ENCODE results near the gene KATNB1. TPM values are rescaled to one million over a fixed set of nuclear protein-coding genes. Genes with fewer than 3 reads are reported as not detected.
A peak's percentile ranks its signal among the peaks of the same experiment; 100 is the strongest.

The KATNB1 gene
- total RNA-seq, 3 donors from 2014 or later (not counting 1 experiment from before 2014, with no cell fraction given), result 23.6 to 34.3 (median 29.7) TPM

DNA sequence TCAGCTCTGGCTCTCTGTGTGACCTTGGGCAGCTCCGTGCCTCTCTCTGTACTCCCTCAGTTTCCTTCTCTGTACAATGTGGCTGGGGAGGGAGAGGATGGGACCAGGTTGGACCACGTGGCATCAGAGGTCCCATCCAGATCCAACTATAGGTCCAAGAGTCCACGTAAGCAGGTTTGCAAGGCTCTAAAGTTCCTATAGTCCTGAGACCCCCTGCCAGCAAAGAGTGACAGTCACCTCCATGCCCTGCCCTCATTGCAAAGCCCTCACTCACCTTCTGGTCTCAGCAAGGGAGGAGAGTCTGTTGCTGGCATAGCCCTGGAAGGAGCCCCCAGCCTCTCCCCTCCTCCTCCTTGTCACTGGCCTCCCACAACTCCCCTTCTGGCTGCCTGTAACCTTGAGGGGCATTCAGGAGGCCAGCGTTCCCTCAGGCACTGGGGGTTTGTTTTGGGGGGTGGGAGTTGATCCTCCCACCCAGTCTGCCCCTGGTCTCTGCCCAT lies 47.0 kb upstream of the KATNB1 start:
- Mint-ChIP-seq H3K4me1 (peaks cover 20% of the 10 kb centered on the region in 2 donors), H3K36me3 (no peaks in the 10 kb centered on the region), H3K27me3 (ENCODE audit: low read depth in 2 of 2) (no peaks in the 10 kb centered on the region), H3K27ac (peak overlapping the region; percentile 76 to 84), H3K4me3 (no peak overlapping the region), H3K9me3 (no peaks in the 10 kb centered on the region)
- Histone ChIP-seq H3K4me1 (ENCODE audit: control insufficient read depth, insufficient read depth, low read length) (peaks cover 25% of the 10 kb centered on the region), H3K27ac (ENCODE audit: low read length) (no peak overlapping the region), H3K4me3 (ENCODE audit: low read length) (no peak overlapping the region), H3K27me3 (ENCODE audit: control insufficient read depth, insufficient read depth, low read length) (no peaks in the 10 kb centered on the region), H3K36me3 (ENCODE audit: control insufficient read depth, insufficient read depth, low read length) (no peaks in the 10 kb centered on the region), H3K9me3 (ENCODE audit: control insufficient read depth, insufficient read depth, low read length) (no peaks in the 10 kb centered on the region)
- DNase-seq (no peak), ATAC-seq (no peak)
- TF ChIP-seq, protein P1, sequence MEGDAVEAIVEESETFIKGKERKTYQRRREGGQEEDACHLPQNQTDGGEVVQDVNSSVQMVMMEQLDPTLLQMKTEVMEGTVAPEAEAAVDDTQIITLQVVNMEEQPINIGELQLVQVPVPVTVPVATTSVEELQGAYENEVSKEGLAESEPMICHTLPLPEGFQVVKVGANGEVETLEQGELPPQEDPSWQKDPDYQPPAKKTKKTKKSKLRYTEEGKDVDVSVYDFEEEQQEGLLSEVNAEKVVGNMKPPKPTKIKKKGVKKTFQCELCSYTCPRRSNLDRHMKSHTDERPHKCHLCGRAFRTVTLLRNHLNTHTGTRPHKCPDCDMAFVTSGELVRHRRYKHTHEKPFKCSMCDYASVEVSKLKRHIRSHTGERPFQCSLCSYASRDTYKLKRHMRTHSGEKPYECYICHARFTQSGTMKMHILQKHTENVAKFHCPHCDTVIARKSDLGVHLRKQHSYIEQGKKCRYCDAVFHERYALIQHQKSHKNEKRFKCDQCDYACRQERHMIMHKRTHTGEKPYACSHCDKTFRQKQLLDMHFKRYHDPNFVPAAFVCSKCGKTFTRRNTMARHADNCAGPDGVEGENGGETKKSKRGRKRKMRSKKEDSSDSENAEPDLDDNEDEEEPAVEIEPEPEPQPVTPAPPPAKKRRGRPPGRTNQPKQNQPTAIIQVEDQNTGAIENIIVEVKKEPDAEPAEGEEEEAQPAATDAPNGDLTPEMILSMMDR (IDR thresholded peaks at IDR 0.05), result no peak
- 83% methylated on average over 2 of the region's 4 CpGs for WGBS (ENCODE audit: insufficient coverage)
- intact Hi-C loops (cut with micrococcal nuclease), result no loop called here

DNA sequence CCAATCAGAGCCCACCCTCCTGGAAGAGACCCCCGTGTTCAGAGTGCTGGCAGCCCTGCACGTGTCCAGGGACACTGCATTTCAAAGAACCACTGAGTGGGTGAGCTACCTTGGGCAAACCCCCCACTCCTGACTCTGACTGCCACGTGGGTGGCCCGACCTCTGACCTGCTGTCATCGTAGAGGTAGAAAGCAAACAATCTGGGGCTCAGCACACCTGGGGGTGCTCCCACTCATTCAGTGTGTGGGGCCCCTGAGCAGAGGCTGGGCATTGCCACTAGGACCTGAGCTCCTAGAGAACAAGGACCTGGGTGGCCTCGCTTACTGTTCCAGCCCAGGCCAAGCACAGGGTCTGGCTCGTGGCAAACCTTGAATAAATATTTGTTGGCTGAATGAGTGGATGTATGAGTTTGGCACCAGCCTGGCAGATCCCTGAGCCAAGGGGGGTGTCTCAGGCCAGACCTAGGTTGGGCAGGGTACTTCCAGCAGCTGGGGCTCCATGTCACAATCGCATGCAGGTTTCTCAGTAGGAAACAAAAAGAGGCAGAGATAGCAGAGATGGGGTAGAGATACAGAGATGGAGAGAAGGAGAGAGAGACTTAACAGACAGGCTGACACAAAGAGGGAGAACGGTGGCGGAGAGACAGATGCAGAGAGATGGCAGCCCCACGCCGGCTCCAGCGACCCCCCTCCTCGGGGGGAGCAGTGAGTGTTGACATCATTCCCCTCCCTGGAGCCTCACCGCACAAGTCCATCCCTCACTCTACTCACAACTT lies 46.4 kb upstream of the KATNB1 start:
- no peaks in the 10 kb centered on the region for H3K27me3 Mint-ChIP-seq (ENCODE audit: low read depth in 2 of 2)
- H3K4me3 Mint-ChIP-seq, result peak overlapping the region; percentile 72
- peak overlapping the region; percentile 76 to 84 for H3K27ac Mint-ChIP-seq
- TF ChIP-seq, protein P1 (IDR thresholded peaks at IDR 0.05), result no peak
- Histone ChIP-seq H3K4me1 (ENCODE audit: control insufficient read depth, insufficient read depth, low read length) (peaks cover 27% of the 10 kb centered on the region), H3K27me3 (ENCODE audit: control insufficient read depth, insufficient read depth, low read length) (no peaks in the 10 kb centered on the region), H3K4me3 (ENCODE audit: low read length) (no peak overlapping the region), H3K27ac (ENCODE audit: low read length) (peak overlapping the region; percentile 65), H3K9me3 (ENCODE audit: control insufficient read depth, insufficient read depth, low read length) (no peaks in the 10 kb centered on the region), H3K36me3 (ENCODE audit: control insufficient read depth, insufficient read depth, low read length) (no peaks in the 10 kb centered on the region)
- no peaks in the 10 kb centered on the region for H3K9me3 Mint-ChIP-seq
- peaks cover 20% of the 10 kb centered on the region in 2 donors for H3K4me1 Mint-ChIP-seq
- WGBS (ENCODE audit: insufficient coverage), result 44% methylated on average over 15 of the region's 15 CpGs
- intact Hi-C loops (cut with micrococcal nuclease), result no loop called here
- peak in 2 of 3 donors; percentile 8 to 38 for ATAC-seq
- no peaks in the 10 kb centered on the region for H3K36me3 Mint-ChIP-seq
- no peak for DNase-seq

DNA sequence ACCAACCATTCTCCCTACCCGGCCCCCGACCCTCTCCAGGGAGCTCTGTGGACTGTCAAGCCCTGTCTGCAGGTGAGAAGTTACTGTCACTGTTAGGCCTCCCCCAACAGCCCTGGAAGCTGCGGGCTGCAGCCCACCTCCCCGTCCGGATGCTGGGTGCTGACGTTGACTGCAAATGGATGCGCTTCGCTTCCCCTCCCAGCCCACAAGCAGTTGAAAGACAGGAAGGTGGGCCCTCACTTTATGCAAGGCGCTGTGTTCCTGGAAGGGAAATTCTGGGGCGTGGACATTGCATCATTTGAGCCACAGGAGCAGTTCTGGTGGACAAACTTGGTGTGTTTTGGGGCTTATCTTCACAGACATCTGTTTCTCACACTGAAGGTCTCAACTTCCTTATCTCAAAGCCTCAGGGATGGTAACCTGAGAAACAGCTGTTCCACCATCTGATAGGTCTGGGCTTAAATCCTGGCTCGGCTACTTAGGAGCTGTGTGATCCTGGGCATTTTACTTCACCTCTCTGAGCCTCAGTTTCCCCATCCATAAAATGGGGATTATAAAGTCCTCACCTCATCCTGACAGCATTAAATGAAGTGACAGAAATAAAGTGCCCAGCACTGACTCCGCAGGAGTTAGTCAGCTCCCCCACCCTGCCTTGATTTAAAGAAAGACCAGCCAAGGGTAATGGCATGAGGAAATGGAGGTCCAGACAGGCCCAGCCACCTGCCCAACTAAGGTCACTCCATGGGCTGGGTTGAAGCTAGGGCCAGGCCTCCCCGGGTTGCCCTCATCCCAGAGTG lies 45.6 kb upstream of the KATNB1 start:
- H3K27ac ChIP-seq (ENCODE audit: low read length), result peak overlapping the region; percentile 65
- H3K36me3 ChIP-seq (ENCODE audit: control insufficient read depth, insufficient read depth, low read length), result no peaks in the 10 kb centered on the region
- Mint-ChIP-seq H3K9me3 (no peaks in the 10 kb centered on the region), H3K36me3 (no peaks in the 10 kb centered on the region), H3K27ac (peak overlapping the region; percentile 76 to 84), H3K4me3 (peak overlapping the region; percentile 72), H3K4me1 (peaks cover 20 to 25% of the 10 kb centered on the region in 2 donors), H3K27me3 (ENCODE audit: low read depth in 2 of 2) (no peaks in the 10 kb centered on the region)
- ATAC-seq (peak; percentile 79 to 88 (median 83)), DNase-seq (peak; percentile 37 to 79)
- H3K4me1 ChIP-seq (ENCODE audit: control insufficient read depth, insufficient read depth, low read length), result peaks cover 34% of the 10 kb centered on the region
- no peak overlapping the region for H3K4me3 ChIP-seq (ENCODE audit: low read length)
- 18% methylated on average over 13 of the region's 13 CpGs for WGBS (ENCODE audit: insufficient coverage)
- intact Hi-C loops (cut with micrococcal nuclease), result no loop called here
- no peaks in the 10 kb centered on the region for H3K9me3 ChIP-seq (ENCODE audit: control insufficient read depth, insufficient read depth, low read length)
- H3K27me3 ChIP-seq (ENCODE audit: control insufficient read depth, insufficient read depth, low read length), result no peaks in the 10 kb centered on the region
- TF ChIP-seq, protein P1 (IDR thresholded peaks at IDR 0.05), result no peak
